Renal pelvis (tissue), 4 donors: ENCODE measurements around the gene PRG2. TPM values are rescaled to one million over a fixed set of nuclear protein-coding genes. Genes with fewer than 3 reads are reported as not detected.
A peak's percentile ranks its signal among the peaks of the same experiment; 100 is the strongest.
"Not testable (repeated sequence)": the region's sequence is repeated elsewhere in the genome, so short reads cannot be mapped to it uniquely, and the experiment has no call there.

ENCODE experiments used
- DNase-seq: peaks from one replicate; pipeline ENCODE4 v3.0.0-alpha.2; 2013
- polyA plus RNA-seq, 3 donors: library from polyadenylated mRNA; unstranded; fragments of 120-200 nt; gene quantifications; one replicate each; pipeline ENCODE4 v1.2.1, GENCODE V29; 2013; ENCODE audit not compliant: insufficient read length in 3 of 3

Gene PRG2
- polyA plus RNA-seq, 3 donors = 0.59 to 1.5 (median 0.88) TPM

GRCh38 chr11:57349491-57350274 lies 40.8 kb downstream of the PRG2 start:
- no peak for DNase-seq

GRCh38 chr11:57348636-57349313 lies 41.7 kb downstream of the PRG2 start:
- DNase-seq = no peak

- DNase-seq = no peak
These were observed 42.4 kb downstream of the PRG2 start for GRCh38 chr11:57348052-57348451.

GRCh38 chr11:57347336-57347735 lies 43.1 kb downstream of the PRG2 start:
- no peak for DNase-seq

- DNase-seq = peak; percentile 58
These were observed 44.8 kb downstream of the PRG2 start for GRCh38 chr11:57345555-57346211.

GRCh38 chr11:57344826-57345225 lies 45.6 kb downstream of the PRG2 start:
- no peak for DNase-seq

- no peak for DNase-seq
These were observed 46.6 kb downstream of the PRG2 start for GRCh38 chr11:57343825-57344224.

- DNase-seq = no peak
These were observed 47.7 kb downstream of the PRG2 start for GRCh38 chr11:57342702-57343101.

- no peak for DNase-seq
These were observed 49.1 kb downstream of the PRG2 start for GRCh38 chr11:57341250-57341808.

- DNase-seq = peak; percentile 83
These were observed 50.3 kb downstream of the PRG2 start for GRCh38 chr11:57340039-57340615.

GRCh38 chr11:57339328-57339727 lies 51.1 kb downstream of the PRG2 start:
- no peak for DNase-seq

- no peak for DNase-seq
These were observed 52.3 kb downstream of the PRG2 start, which contains the start of gene P2RX3 for GRCh38 chr11:57338142-57338541. TSS of gene P2RX3 (plus strand) at chr11:57338352. CDS start at chr11:57338551, 199 bp downstream.

- DNase-seq = not testable (repeated sequence)
These were observed 53.6 kb downstream of the PRG2 start for GRCh38 chr11:57336856-57337255.

Other genes with a start within 250 kb of the PRG2 start
- 1 to 10 TPM; 3.4 to 4.5 (median 4.5) TPM for gene LRRC55, start 208.7 kb downstream of the PRG2 start, polyA plus RNA-seq
- 100 to 1,000 TPM in 1 of 3 donors, 10 to 100 TPM in 2; 95.0 to 111 (median 96.0) TPM for gene APLNR, start 153.4 kb downstream of the PRG2 start, polyA plus RNA-seq
- 10 to 100 TPM; 66.2 to 76.4 (median 67.6) TPM for gene TNKS1BP1, start 65.7 kb downstream of the PRG2 start, polyA plus RNA-seq
- gene SSRP1, start 54.8 kb downstream of the PRG2 start, polyA plus RNA-seq = 100 to 1,000 TPM; 162 to 212 (median 183) TPM
- 1 to 10 TPM in 1 of 3 donors, under 1 TPM in 2; 0.76 to 1.4 (median 0.83) TPM for gene P2RX3, start 52.3 kb downstream of the PRG2 start, polyA plus RNA-seq
- gene PRG3, start 9.5 kb downstream of the PRG2 start, polyA plus RNA-seq = under 1 TPM; 0.26 to 0.77 (median 0.52) TPM
- 10 to 100 TPM; 20.3 to 25.0 (median 24.4) TPM for gene SLC43A3, start 36.5 kb upstream of the PRG2 start, polyA plus RNA-seq
- gene RTN4RL2, start 69.9 kb upstream of the PRG2 start, polyA plus RNA-seq = 1 to 10 TPM; 2.8 to 4.7 (median 3.8) TPM
- 1 to 10 TPM; 5.0 to 6.5 (median 5.5) TPM for gene SLC43A1, start 125.1 kb upstream of the PRG2 start, polyA plus RNA-seq
- gene TIMM10, start 140.1 kb upstream of the PRG2 start, polyA plus RNA-seq = 10 to 100 TPM; 33.1 to 47.7 (median 40.0) TPM
- under 1 TPM; 0.17 to 0.37 (median 0.30) TPM for gene SMTNL1, start 146.9 kb upstream of the PRG2 start, polyA plus RNA-seq
- 10 to 100 TPM; 30.6 to 40.3 (median 34.2) TPM for gene UBE2L6, start 177.0 kb upstream of the PRG2 start, polyA plus RNA-seq
- 100 to 1,000 TPM; 125 to 141 (median 130) TPM for gene SERPING1, start 207.0 kb upstream of the PRG2 start, polyA plus RNA-seq